HEK293 (cell line): ENCODE data around the gene SAMD3.

Experiments
- CTCF ChIA-PET: fragments of 350-600 bp; formaldehyde crosslinking; extraction: SDS; loops from one replicate; lab custom pipeline; 2021; ENCODE audit warnings: antibody characterized with exemption; lab: Yijun Ruan, JAX
- POLR2A ChIA-PET: fragments of 300-600 bp; formaldehyde crosslinking; extraction: SDS; loops from one replicate; lab custom pipeline; 2020; ENCODE audit warnings: antibody characterized with exemption, inconsistent platforms; lab: Yijun Ruan, JAX
- H3K27ac ChIP-seq: fragments of 200-500 bp; sonication (Bioruptor generic); 2 replicates; pipeline ENCODE4 v1.5.1; 2014; ENCODE audit warnings: low read depth, low read length, control low read depth, inconsistent platforms; ENCODE audit errors: extremely low read depth
- H3K36me3 ChIP-seq, 2 experiments: fragments of 200-500 bp in 1 of 2; sonication (Bioruptor generic) in 1 of 2; 1 replicate in 1 of 2; 2 replicates in 1 of 2; pipeline ENCODE4 v1.5.1; 2014 to 2017; ENCODE audit warnings: inconsistent platforms in 2 of 2, low read length in 2 of 2; ENCODE audit not compliant: control insufficient read depth in 2 of 2, insufficient read depth in 1 of 2
- H3K4me1 ChIP-seq: fragments of 200-500 bp; sonication (Bioruptor generic); 2 replicates; pipeline ENCODE4 v1.5.1; 2014; ENCODE audit warnings: mild to moderate bottlenecking, low read length, inconsistent platforms; ENCODE audit not compliant: control insufficient read depth, insufficient read depth
- H3K4me3 ChIP-seq: 2 replicates; pipeline ENCODE4 v1.5.1; 2011; ENCODE audit warnings: low read depth, mild to moderate bottlenecking, control low read depth, low read length, moderate library complexity
- H3K9me3 ChIP-seq: fragments of 200-500 bp; sonication (Bioruptor generic); 2 replicates; pipeline ENCODE4 v1.5.1; 2014; ENCODE audit warnings: low read depth, low read length, inconsistent platforms; ENCODE audit not compliant: control insufficient read depth, insufficient read depth
- GLI2 ChIP-seq: fragments of 450-650 bp; formaldehyde crosslinking; IDR thresholded peaks from 2 replicates; pipeline ENCODE4; 2017; ENCODE audit warnings: missing biosample characterization, missing genetic modification characterization, low read depth, borderline replicate concordance
- IKZF3 ChIP-seq: fragments of 450-650 bp; IDR thresholded peaks from 2 replicates; pipeline ENCODE4 v1.5.0; 2018; ENCODE audit warnings: missing biosample characterization, mild to moderate bottlenecking, missing genetic modification characterization, moderate library complexity
- SALL2 ChIP-seq: fragments of 450-650 bp; formaldehyde crosslinking; IDR thresholded peaks from 2 replicates; pipeline ENCODE4 v1.5.0; 2017; ENCODE audit warnings: missing biosample characterization, mild to moderate bottlenecking, missing genetic modification characterization, borderline replicate concordance
- TCF7L2 ChIP-seq: IDR thresholded peaks from 2 replicates; pipeline ENCODE4 v1.6.1; 2011; ENCODE audit warnings: low read depth, mild to moderate bottlenecking, inconsistent platforms, low read length, moderate library complexity, borderline replicate concordance
- TRIM28 ChIP-seq: IDR thresholded peaks from 2 replicates; pipeline ENCODE4 v1.6.1; 2011; ENCODE audit warnings: low read length, control low read depth, borderline replicate concordance
- YY1 ChIP-seq: fragments of 450-650 bp; formaldehyde crosslinking; IDR thresholded peaks from 2 replicates; pipeline ENCODE4 v1.5.1; 2018; ENCODE audit warnings: missing biosample characterization, missing genetic modification characterization
- ZBTB21 ChIP-seq: fragments of 450-650 bp; formaldehyde crosslinking; IDR thresholded peaks from 2 replicates; pipeline ENCODE4 v1.5.1; 2017; ENCODE audit warnings: missing biosample characterization, missing genetic modification characterization
- ZBTB26 ChIP-seq: fragments of 450-650 bp; formaldehyde crosslinking; optimal IDR thresholded peaks from 2 replicates; pipeline ENCODE3; 2016; ENCODE audit warnings: missing biosample characterization, mild to moderate bottlenecking, missing genetic modification characterization
- ZIC2 ChIP-seq: fragments of 450-650 bp; formaldehyde crosslinking; IDR thresholded peaks from 2 replicates; pipeline ENCODE4 v1.5.1; 2016; ENCODE audit warnings: missing biosample characterization, missing genetic modification characterization
- ZNF10 ChIP-seq: fragments of 450-650 bp; formaldehyde crosslinking; IDR thresholded peaks from 2 replicates; pipeline ENCODE4 v1.5.1; 2017; ENCODE audit warnings: missing biosample characterization, missing genetic modification characterization
- ZNF132 ChIP-seq: fragments of 450-650 bp; formaldehyde crosslinking; IDR thresholded peaks from 2 replicates; pipeline ENCODE4 v1.5.1; 2017; ENCODE audit warnings: missing biosample characterization, missing genetic modification characterization, borderline replicate concordance
- ZNF155 ChIP-seq: fragments of 450-650 bp; formaldehyde crosslinking; IDR thresholded peaks from 2 replicates; pipeline ENCODE4 v1.5.1; 2016; ENCODE audit warnings: missing biosample characterization, missing genetic modification characterization
- ZNF175 ChIP-seq: fragments of 450-650 bp; formaldehyde crosslinking; IDR thresholded peaks from 2 replicates; pipeline ENCODE4 v1.5.1; 2016; ENCODE audit warnings: missing biosample characterization, missing genetic modification characterization
- ZNF19 ChIP-seq: fragments of 450-650 bp; formaldehyde crosslinking; IDR thresholded peaks from 2 replicates; pipeline ENCODE4; 2016; ENCODE audit warnings: missing biosample characterization, missing genetic modification characterization, low read depth
- ZNF2 ChIP-seq: fragments of 450-650 bp; formaldehyde crosslinking; IDR thresholded peaks from 2 replicates; pipeline ENCODE4 v1.5.1; 2016; ENCODE audit warnings: missing biosample characterization, missing genetic modification characterization
- ZNF274 ChIP-seq, 2 experiments: fragments of 200-500 bp in 1 of 2; fragments of 450-650 bp in 1 of 2; sonication (Bioruptor generic) in 1 of 2; formaldehyde crosslinking in 1 of 2; IDR thresholded peaks; 2 replicates each; pipeline versions ENCODE4 v1.5.1 to v1.6.1; 2014 to 2016; ENCODE audit warnings: borderline replicate concordance in 1 of 2, inconsistent platforms in 1 of 2, low read length in 1 of 2, missing biosample characterization in 1 of 2, missing genetic modification characterization in 1 of 2
- ZNF350 ChIP-seq: fragments of 450-650 bp; formaldehyde crosslinking; IDR thresholded peaks from 2 replicates; pipeline ENCODE4 v1.5.0; 2017; ENCODE audit warnings: missing biosample characterization, mild to moderate bottlenecking, missing genetic modification characterization
- ZNF449 ChIP-seq: fragments of 450-650 bp; formaldehyde crosslinking; IDR thresholded peaks from 2 replicates; pipeline ENCODE4 v1.5.1; 2017; ENCODE audit warnings: missing biosample characterization, mild to moderate bottlenecking, missing genetic modification characterization, moderate library complexity
- ZNF510 ChIP-seq: fragments of 450-650 bp; formaldehyde crosslinking; IDR thresholded peaks from 2 replicates; pipeline ENCODE4 v1.5.1; 2018; ENCODE audit warnings: mild to moderate bottlenecking, missing genetic modification characterization, missing biosample characterization; ENCODE audit not compliant: insufficient replicate concordance
- ZNF530 ChIP-seq: fragments of 450-650 bp; formaldehyde crosslinking; IDR thresholded peaks from 2 replicates; pipeline ENCODE4 v1.5.1; 2016; ENCODE audit warnings: low read depth, missing biosample characterization, missing genetic modification characterization
- ZNF548 ChIP-seq: fragments of 450-650 bp; formaldehyde crosslinking; IDR thresholded peaks from 2 replicates; pipeline ENCODE4 v1.5.1; 2016; ENCODE audit warnings: missing biosample characterization, missing genetic modification characterization
- ZNF621 ChIP-seq: fragments of 450-650 bp; formaldehyde crosslinking; IDR thresholded peaks from 2 replicates; pipeline ENCODE4 v1.5.1; 2017; ENCODE audit warnings: missing biosample characterization, missing genetic modification characterization
- ZNF623 ChIP-seq: fragments of 450-650 bp; formaldehyde crosslinking; IDR thresholded peaks from 2 replicates; pipeline ENCODE4 v1.5.1; 2016; ENCODE audit warnings: missing biosample characterization, missing genetic modification characterization
- ZNF629 ChIP-seq: fragments of 450-650 bp; formaldehyde crosslinking; IDR thresholded peaks from 2 replicates; pipeline ENCODE4 v1.5.1; 2017; ENCODE audit warnings: missing biosample characterization, missing genetic modification characterization
- ZSCAN18 ChIP-seq: fragments of 450-650 bp; formaldehyde crosslinking; IDR thresholded peaks from 2 replicates; pipeline ENCODE4 v1.5.1; 2016; ENCODE audit warnings: missing biosample characterization, missing genetic modification characterization
- ZXDB ChIP-seq: fragments of 450-650 bp; formaldehyde crosslinking; IDR thresholded peaks from 2 replicates; pipeline ENCODE4 v1.5.1; 2016; ENCODE audit warnings: missing biosample characterization, missing genetic modification characterization

The SAMD3 gene

GRCh38 chr6:130190701-130191690 lies 31.8 kb downstream of the SAMD3 start:
- Histone ChIP-seq H3K9me3 (no peaks in the 10 kb centered on the region), H3K36me3 (no peaks in the 10 kb centered on the region), H3K4me3 (no peak overlapping the region), H3K4me1 (no peaks in the 10 kb centered on the region), H3K27ac (no peak overlapping the region)
- TF ChIP-seq ZBTB21 (tag by site-specific recombination) (no peak), ZXDB (tag by site-specific recombination) (no peak), ZNF19 (tag by site-specific recombination) (no peak), ZNF530 (no peak), ZNF623 (tag by site-specific recombination) (no peak), ZNF10 (tag by site-specific recombination) (no peak), ZNF449 (tag by site-specific recombination) (no peak), ZNF548 (tag by site-specific recombination) (no peak), ZNF155 (tag by site-specific recombination) (no peak), ZBTB26 (tag by site-specific recombination) (no peak), TRIM28 (no peak), ZNF175 (tag by site-specific recombination) (no peak), ZNF510 (tag by site-specific recombination) (no peak), ZNF132 (tag by site-specific recombination) (no peak), ZNF350 (tag by site-specific recombination) (no peak), ZNF2 (tag by site-specific recombination) (no peak), IKZF3 (tag by site-specific recombination) (no peak)
- CTCF ChIA-PET, result interaction anchor here (0.7 kb wide), 1 partner anchor 163 kb away, joined by 4 read pairs; no protein-coding TSS in a partner anchor
- POLR2A ChIA-PET, result no interaction called here

- no peaks in the 10 kb centered on the region for H3K9me3 ChIP-seq
- H3K4me3 ChIP-seq, result no peak overlapping the region
- CTCF ChIA-PET, result no interaction called here
- H3K27ac ChIP-seq, result no peak overlapping the region
- TF ChIP-seq TCF7L2, result no peak
- TF ChIP-seq ZNF621 (tag by site-specific recombination), result no peak
- no peak for TF ChIP-seq ZSCAN18
- no peak for TF ChIP-seq SALL2
- no peak for TF ChIP-seq YY1 (tag by site-specific recombination)
- TF ChIP-seq ZNF629 (tag by site-specific recombination), result no peak
- no peak for TF ChIP-seq ZIC2 (tag by site-specific recombination)
- no peak for TF ChIP-seq ZXDB (tag by site-specific recombination)
- TF ChIP-seq GLI2 (tag by site-specific recombination), result no peak
- TF ChIP-seq ZNF274 (IDR thresholded peaks at IDR 0.05; ENCODE audit: low read length), result no peak
- TF ChIP-seq ZNF274 (tag by site-specific recombination; IDR thresholded peaks at IDR 0.05; ENCODE audit: borderline replicate concordance), result no peak
- H3K4me1 ChIP-seq, result no peaks in the 10 kb centered on the region
- POLR2A ChIA-PET, result no interaction called here
- no peaks in the 10 kb centered on the region for H3K36me3 ChIP-seq
These were observed 33.0 kb downstream of the SAMD3 start for GRCh38 chr6:130189531-130190397.
